NB4 (cell line): Measurements from ENCODE around the gene TENM4.

Experiments
- CTCF ChIP-seq: IDR thresholded peaks from one replicate; pipeline ENCODE4 v1.5.1; 2012; ENCODE audit warnings: low read depth, low read length
- MYC ChIP-seq: IDR thresholded peaks from 2 replicates; pipeline ENCODE4 v1.6.1; 2011; ENCODE audit warnings: low read depth, low read length

- TF ChIP-seq CTCF (no peak), MYC (no peak)
Observed at GRCh38 chr11:78710417-78710816, 730.4 kb downstream of the TENM4 start.
